DOHH2 (cell line): ENCODE measurements around the gene LRMDA.

Experiments used
- H3F3A ChIP-seq: fragments of 200-600 bp; sonication (generic), shearing (Covaris generic); 2 replicates; pipeline ENCODE4 v1.6.0; 2016; ENCODE audit warnings: antibody characterized with exemption, mild to moderate bottlenecking; ENCODE audit not compliant: control insufficient read depth, insufficient read depth
- H3K27ac ChIP-seq: fragments of 200-600 bp; sonication (generic); 2 replicates; pipeline ENCODE4 v1.5.1; 2014; ENCODE audit warnings: low read depth, mild to moderate bottlenecking, low read length, moderate library complexity
- H3K27me3 ChIP-seq: fragments of 200-600 bp; sonication (generic); 2 replicates; pipeline ENCODE4 v1.6.1; 2014; ENCODE audit warnings: mild to moderate bottlenecking, low read length, mixed read lengths; ENCODE audit not compliant: control insufficient read depth
- H3K36me3 ChIP-seq: fragments of 200-600 bp; sonication (generic); 2 replicates; pipeline ENCODE4 v1.6.1; 2014; ENCODE audit warnings: mild to moderate bottlenecking, low read length, moderate library complexity, mixed read lengths; ENCODE audit not compliant: control insufficient read depth
- H3K4me1 ChIP-seq: fragments of 200-600 bp; sonication (generic); 2 replicates; pipeline ENCODE4 v1.6.1; 2014; ENCODE audit warnings: mild to moderate bottlenecking, low read length, mixed read lengths; ENCODE audit not compliant: control insufficient read depth
- H3K4me2 ChIP-seq: fragments of 200-600 bp; sonication (generic); 2 replicates; pipeline ENCODE4 v1.6.0; 2014; ENCODE audit warnings: mild to moderate bottlenecking, low read length, moderate library complexity
- H3K4me3 ChIP-seq: fragments of 200-600 bp; sonication (generic); 2 replicates; pipeline ENCODE4 v1.5.1; 2014; ENCODE audit warnings: mild to moderate bottlenecking, low read length, mixed read lengths
- H3K79me2 ChIP-seq: fragments of 200-600 bp; sonication (generic); 2 replicates; pipeline ENCODE4 v1.6.1; 2014; ENCODE audit warnings: mild to moderate bottlenecking, low read length, mixed read lengths; ENCODE audit not compliant: control insufficient read depth
- H3K9me2 ChIP-seq: fragments of 200-600 bp; sonication (generic); replicated peaks from 2 replicates; pipeline ENCODE4 v1.6.1; 2014; ENCODE audit warnings: mild to moderate bottlenecking, low read length, mixed read lengths; ENCODE audit not compliant: control insufficient read depth
- H3K9me3 ChIP-seq: fragments of 200-600 bp; sonication (generic); 2 replicates; pipeline ENCODE4 v1.6.1; 2014; ENCODE audit warnings: antibody characterized with exemption, low read length, mixed read lengths; ENCODE audit not compliant: control insufficient read depth, insufficient read depth
- H4K20me1 ChIP-seq: fragments of 200-600 bp; sonication (generic); 2 replicates; pipeline ENCODE4 v1.6.0; 2014; ENCODE audit warnings: low read depth, mild to moderate bottlenecking, antibody characterized with exemption, low read length, moderate library complexity; ENCODE audit not compliant: control insufficient read depth, insufficient read depth
- CTCF ChIP-seq: fragments of 200-600 bp; sonication (generic); IDR thresholded peaks from one replicate; pipeline ENCODE4 v1.5.1; 2014; ENCODE audit warnings: antibody characterized with exemption, mild to moderate bottlenecking, low read depth, low read length; ENCODE audit not compliant: poor library complexity, severe bottlenecking
- EZH2phosphoT487 ChIP-seq: fragments of 200-600 bp; sonication (generic); IDR thresholded peaks from 2 replicates; pipeline ENCODE4 v1.6.1; 2017; ENCODE audit warnings: borderline replicate concordance, mild to moderate bottlenecking, antibody characterized with exemption, low read length, moderate library complexity, mixed read lengths

The LRMDA gene

GRCh38 chr10:76117949-76118348 is 686.5 kb downstream of the LRMDA start:
- H3K27ac ChIP-seq: no peak overlapping the region
- no peaks in the 10 kb centered on the region for H3K36me3 ChIP-seq
- no peaks in the 10 kb centered on the region for H3K9me3 ChIP-seq
- H3K4me3 ChIP-seq: no peak overlapping the region
- H3F3A ChIP-seq: no peaks in the 10 kb centered on the region
- H3K9me2 ChIP-seq: no peaks in the 10 kb centered on the region
- no peaks in the 10 kb centered on the region for H3K27me3 ChIP-seq
- TF ChIP-seq EZH2phosphoT487: no peak
- TF ChIP-seq CTCF: no peak
- no peak overlapping the region for H3K4me2 ChIP-seq
- H3K4me1 ChIP-seq: no peaks in the 10 kb centered on the region
- no peaks in the 10 kb centered on the region for H3K79me2 ChIP-seq
- H4K20me1 ChIP-seq: no peaks in the 10 kb centered on the region

DNA sequence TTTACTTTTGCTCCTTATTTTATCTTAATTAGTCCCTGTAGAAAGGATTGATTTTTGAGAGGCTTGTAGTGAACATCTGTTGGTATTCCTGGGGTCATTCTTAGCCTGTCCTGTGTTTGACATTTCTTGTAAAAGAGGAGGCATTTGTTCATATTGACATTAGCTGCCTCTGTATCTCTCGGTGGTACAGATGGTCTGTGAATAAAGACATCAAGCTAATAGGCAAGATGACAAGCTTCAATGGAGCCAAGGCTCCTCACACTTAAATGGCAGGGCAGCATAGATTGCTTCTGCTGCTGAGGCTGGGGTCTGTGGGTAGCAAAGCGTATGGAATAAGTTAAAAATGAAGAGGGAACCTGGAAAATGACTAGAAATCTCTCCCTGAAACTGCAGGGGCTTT is 687.6 kb downstream of the LRMDA start:
- no peaks in the 10 kb centered on the region for H3K27me3 ChIP-seq
- H3K9me2 ChIP-seq: no peaks in the 10 kb centered on the region

DNA sequence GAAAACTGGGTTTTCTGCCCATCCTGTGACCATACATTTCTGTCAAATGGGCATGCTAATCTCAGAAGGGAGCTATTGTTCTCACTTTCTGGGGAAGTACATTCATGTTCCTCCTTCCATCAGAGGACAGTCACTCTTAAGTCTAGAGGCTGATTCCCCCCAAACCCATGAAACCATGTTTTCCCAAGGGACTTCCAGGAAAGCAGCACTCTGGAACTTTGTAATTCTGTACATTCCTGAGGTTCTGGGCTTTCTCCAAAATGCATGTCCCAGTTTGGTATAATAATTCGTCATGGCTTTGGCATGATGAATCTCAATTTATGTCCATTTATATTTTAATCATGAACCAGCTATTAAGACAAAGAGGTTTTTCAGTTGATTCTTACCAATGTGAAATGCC is 688.1 kb downstream of the LRMDA start:
- Histone ChIP-seq H3K9me3 (no peaks in the 10 kb centered on the region), H3K9me2 (no peaks in the 10 kb centered on the region), H3K36me3 (no peaks in the 10 kb centered on the region), H3F3A (no peaks in the 10 kb centered on the region), H3K4me2 (no peak overlapping the region), H4K20me1 (no peaks in the 10 kb centered on the region), H3K4me1 (no peaks in the 10 kb centered on the region), H3K27ac (no peak overlapping the region), H3K4me3 (no peak overlapping the region), H3K27me3 (no peaks in the 10 kb centered on the region), H3K79me2 (no peaks in the 10 kb centered on the region)
- TF ChIP-seq EZH2phosphoT487: no peak
- TF ChIP-seq CTCF: no peak

More for the DNA sequence above, 687.6 kb downstream of the LRMDA start:
- H3K4me3 ChIP-seq: no peak overlapping the region
- no peaks in the 10 kb centered on the region for H3K4me1 ChIP-seq
- H4K20me1 ChIP-seq: no peaks in the 10 kb centered on the region
- no peaks in the 10 kb centered on the region for H3K36me3 ChIP-seq
- H3K4me2 ChIP-seq: no peak overlapping the region
- TF ChIP-seq CTCF: no peak
- TF ChIP-seq EZH2phosphoT487: no peak
- H3K79me2 ChIP-seq: no peaks in the 10 kb centered on the region
- H3K27ac ChIP-seq: no peak overlapping the region
- no peaks in the 10 kb centered on the region for H3K9me3 ChIP-seq
- no peaks in the 10 kb centered on the region for H3F3A ChIP-seq

GRCh38 chr10:76122056-76122455 is 690.6 kb downstream of the LRMDA start:
- TF ChIP-seq CTCF (no peak), EZH2phosphoT487 (no peak)
- Histone ChIP-seq H3K36me3 (no peaks in the 10 kb centered on the region), H3K27ac (no peak overlapping the region), H3K4me1 (no peaks in the 10 kb centered on the region), H3K4me2 (no peak overlapping the region), H3K4me3 (no peak overlapping the region), H4K20me1 (no peaks in the 10 kb centered on the region), H3K9me2 (no peaks in the 10 kb centered on the region), H3K27me3 (no peaks in the 10 kb centered on the region), H3K9me3 (no peaks in the 10 kb centered on the region), H3K79me2 (no peaks in the 10 kb centered on the region), H3F3A (no peaks in the 10 kb centered on the region)
